ENCODE measurements around the gene BICD1.

BICD1 gene

DNA sequence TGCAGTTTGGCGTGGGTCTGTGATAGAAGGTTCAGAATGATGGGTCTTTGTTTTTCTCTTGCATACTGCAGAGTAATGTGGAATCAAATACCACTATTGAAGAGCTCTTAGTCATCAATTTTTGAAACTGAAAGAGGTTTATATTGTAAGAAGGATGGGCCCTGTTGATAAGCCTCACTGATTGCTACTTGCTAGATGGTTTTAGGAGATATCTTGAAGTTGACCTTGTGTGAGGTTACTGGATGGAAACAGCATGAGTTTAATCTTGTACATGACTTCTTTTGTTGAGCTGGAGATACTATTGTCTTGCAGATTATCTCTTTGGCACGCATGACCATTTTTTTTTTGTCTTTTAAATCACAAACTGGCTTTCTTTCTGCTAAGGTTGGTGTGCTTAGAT, 13.8 kb downstream of the BICD1 start:
- peaks cover 27% of the 10 kb centered on the region for H3K4me1 Mint-ChIP-seq

DNA sequence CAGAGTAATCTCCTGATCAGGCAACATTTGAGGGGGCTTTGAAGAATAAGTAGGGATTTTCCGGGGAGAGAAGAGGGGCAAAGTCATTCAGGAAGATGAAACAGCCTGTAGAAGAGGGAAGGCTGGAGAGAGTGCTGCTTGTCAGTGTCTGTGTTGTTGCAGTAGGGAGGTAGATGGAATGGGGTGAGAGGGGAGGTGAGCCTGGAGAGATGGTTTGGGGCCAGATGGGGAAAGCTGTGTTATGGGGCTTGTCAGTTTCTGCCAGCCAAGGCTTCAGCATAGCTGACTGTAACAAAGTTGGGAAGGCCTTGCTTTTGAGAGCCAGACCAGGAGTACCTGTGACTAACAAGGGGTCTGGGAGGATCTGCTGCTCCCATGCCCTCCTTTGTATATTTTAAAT, 18.0 kb downstream of the BICD1 start:
- Mint-ChIP-seq H3K27ac (no peak overlapping the region), H3K4me3 (no peak overlapping the region), H3K4me1 (peaks cover 15% of the 10 kb centered on the region), H3K36me3 (ENCODE audit: low read depth) (peaks cover 6% of the 10 kb centered on the region), H3K27me3 (ENCODE audit: low read depth) (no peaks in the 10 kb centered on the region), H3K9me3 (no peaks in the 10 kb centered on the region)
- TF ChIP-seq, protein P1, sequence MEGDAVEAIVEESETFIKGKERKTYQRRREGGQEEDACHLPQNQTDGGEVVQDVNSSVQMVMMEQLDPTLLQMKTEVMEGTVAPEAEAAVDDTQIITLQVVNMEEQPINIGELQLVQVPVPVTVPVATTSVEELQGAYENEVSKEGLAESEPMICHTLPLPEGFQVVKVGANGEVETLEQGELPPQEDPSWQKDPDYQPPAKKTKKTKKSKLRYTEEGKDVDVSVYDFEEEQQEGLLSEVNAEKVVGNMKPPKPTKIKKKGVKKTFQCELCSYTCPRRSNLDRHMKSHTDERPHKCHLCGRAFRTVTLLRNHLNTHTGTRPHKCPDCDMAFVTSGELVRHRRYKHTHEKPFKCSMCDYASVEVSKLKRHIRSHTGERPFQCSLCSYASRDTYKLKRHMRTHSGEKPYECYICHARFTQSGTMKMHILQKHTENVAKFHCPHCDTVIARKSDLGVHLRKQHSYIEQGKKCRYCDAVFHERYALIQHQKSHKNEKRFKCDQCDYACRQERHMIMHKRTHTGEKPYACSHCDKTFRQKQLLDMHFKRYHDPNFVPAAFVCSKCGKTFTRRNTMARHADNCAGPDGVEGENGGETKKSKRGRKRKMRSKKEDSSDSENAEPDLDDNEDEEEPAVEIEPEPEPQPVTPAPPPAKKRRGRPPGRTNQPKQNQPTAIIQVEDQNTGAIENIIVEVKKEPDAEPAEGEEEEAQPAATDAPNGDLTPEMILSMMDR (IDR thresholded peaks at IDR 0.05; ENCODE audit: unreplicated experiment in 3 of 3), result no peak

More for the DNA sequence above, 13.8 kb downstream of the BICD1 start:
- no peak overlapping the region for H3K4me3 Mint-ChIP-seq
- peak overlapping the region; percentile 41 to 57 (median 48) for H3K27ac Mint-ChIP-seq
- H3K36me3 Mint-ChIP-seq (ENCODE audit: low read depth), result peaks cover 3% of the 10 kb centered on the region
- TF ChIP-seq, protein P1 (IDR thresholded peaks at IDR 0.05; ENCODE audit: unreplicated experiment in 3 of 3), result no peak
- no peaks in the 10 kb centered on the region for H3K9me3 Mint-ChIP-seq
- H3K27me3 Mint-ChIP-seq (ENCODE audit: low read depth), result no peaks in the 10 kb centered on the region

DNA sequence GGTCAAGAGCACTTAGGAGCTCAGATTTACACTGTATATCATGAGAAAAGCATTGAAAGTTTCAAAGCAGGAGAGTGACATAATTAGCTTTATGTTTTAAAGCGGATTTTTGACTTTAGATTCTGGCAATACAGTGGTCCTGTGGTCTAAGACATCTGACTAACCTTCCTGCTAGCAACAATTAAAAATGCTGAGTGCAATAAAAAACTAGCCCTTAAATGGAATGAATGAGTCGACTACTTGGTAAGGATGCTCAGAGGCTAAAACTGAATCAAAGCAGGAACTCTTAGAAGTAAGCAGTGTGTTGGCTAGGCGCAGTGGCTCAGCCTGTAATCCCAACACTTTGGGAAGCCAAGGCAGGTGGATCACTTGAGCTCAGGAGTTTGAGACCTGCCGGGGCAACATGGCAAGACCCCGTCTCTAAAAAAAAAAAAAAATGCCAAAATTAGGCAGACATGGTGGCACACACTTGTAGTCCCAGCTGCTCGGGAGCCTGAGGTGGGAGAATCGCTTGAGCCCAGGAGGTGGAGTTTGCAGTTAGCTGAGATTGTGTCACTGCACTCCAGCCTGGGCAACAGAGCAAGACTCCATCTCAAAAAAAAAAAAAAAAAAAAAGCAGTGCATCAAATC, 18.9 kb downstream of the BICD1 start:
- H3K4me3 Mint-ChIP-seq, result no peak overlapping the region
- TF ChIP-seq, protein P1 (IDR thresholded peaks at IDR 0.05; ENCODE audit: unreplicated experiment in 3 of 3), result no peak
- H3K27ac Mint-ChIP-seq, result peak overlapping the region in 2 of 3 experiments; percentile 26 to 41
- H3K27me3 Mint-ChIP-seq (ENCODE audit: low read depth), result no peaks in the 10 kb centered on the region
- H3K9me3 Mint-ChIP-seq, result no peaks in the 10 kb centered on the region
- H3K36me3 Mint-ChIP-seq (ENCODE audit: low read depth), result peaks cover 5% of the 10 kb centered on the region
- H3K4me1 Mint-ChIP-seq, result peaks cover 13% of the 10 kb centered on the region

DNA sequence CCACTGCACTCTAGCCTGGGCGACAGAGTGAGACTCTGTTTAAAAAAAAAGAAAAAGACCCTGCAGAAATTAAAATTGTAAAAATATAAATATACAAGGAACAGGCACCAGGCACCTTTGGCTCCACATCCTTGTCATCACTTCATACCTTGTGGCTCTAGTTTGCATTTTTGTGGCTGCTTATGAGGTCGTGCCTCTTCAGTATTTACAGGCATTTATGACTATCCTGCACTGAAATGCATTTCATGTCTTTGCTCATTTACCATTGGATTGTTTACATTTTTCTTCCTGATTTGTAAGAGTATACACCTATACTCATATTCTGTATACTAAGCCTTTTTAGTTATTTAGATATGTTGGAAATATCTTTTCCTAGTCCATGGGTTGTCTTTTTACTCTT, 20.1 kb downstream of the BICD1 start:
- Mint-ChIP-seq H3K4me3 (no peak overlapping the region), H3K27me3 (ENCODE audit: low read depth) (no peaks in the 10 kb centered on the region), H3K4me1 (peaks cover 16% of the 10 kb centered on the region), H3K27ac (no peak overlapping the region), H3K9me3 (no peaks in the 10 kb centered on the region), H3K36me3 (ENCODE audit: low read depth) (peaks cover 8% of the 10 kb centered on the region)
- TF ChIP-seq, protein P1 (IDR thresholded peaks at IDR 0.05; ENCODE audit: unreplicated experiment in 3 of 3), result no peak

DNA sequence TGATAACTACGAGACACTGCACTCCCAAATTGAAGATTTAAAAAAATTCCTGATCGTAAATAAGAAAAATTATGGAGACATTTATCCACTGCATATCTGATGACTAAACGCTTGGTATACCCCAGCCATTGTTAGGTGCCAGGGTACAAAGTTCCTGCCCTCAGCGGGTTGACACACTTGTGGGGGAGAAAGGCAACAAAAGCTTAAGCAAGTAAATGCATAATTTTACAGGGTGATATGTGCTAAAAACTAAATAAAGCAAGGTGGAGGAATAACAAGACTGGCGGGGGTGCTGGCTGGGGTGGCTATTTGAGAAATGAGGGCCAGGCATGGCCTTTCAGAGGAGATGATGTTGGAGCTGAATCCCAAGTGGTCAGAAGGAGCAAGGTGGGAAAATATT, 25.0 kb downstream of the BICD1 start:
- TF ChIP-seq, protein P1 (IDR thresholded peaks at IDR 0.05; ENCODE audit: unreplicated experiment in 3 of 3), result no peak
- H3K27ac Mint-ChIP-seq, result peak overlapping the region in 1 of 3 experiments; percentile 29
- H3K27me3 Mint-ChIP-seq (ENCODE audit: low read depth), result peaks cover 3% of the 10 kb centered on the region
- peaks cover 8% of the 10 kb centered on the region for H3K36me3 Mint-ChIP-seq (ENCODE audit: low read depth)
- H3K4me3 Mint-ChIP-seq, result no peak overlapping the region
- H3K4me1 Mint-ChIP-seq, result peaks cover 22% of the 10 kb centered on the region
- no peaks in the 10 kb centered on the region for H3K9me3 Mint-ChIP-seq

Measured in nephron (organoid).